HG03460 (cell line): ENCODE results near the gene CUX1.

ENCODE experiments used
- ATAC-seq: cut with Tn5 transposase; IDR thresholded peaks from one replicate; pipeline ENCODE4 v1.9.1; 2021; ENCODE audit not compliant: unreplicated experiment

CUX1 gene

GRCh38 chr7:101952355-101953247 is 135.2 kb downstream of the CUX1 start:
- no peak for ATAC-seq

GRCh38 chr7:101953248-101953819 is 135.9 kb downstream of the CUX1 start:
- ATAC-seq: no peak

GRCh38 chr7:101954499-101954898 is 137.1 kb downstream of the CUX1 start:
- no peak for ATAC-seq

- ATAC-seq: no peak
Observed at GRCh38 chr7:101956130-101956529, 138.7 kb downstream of the CUX1 start.

- no peak for ATAC-seq
Observed at GRCh38 chr7:101957744-101958525, 140.5 kb downstream of the CUX1 start.

- ATAC-seq: no peak
Observed at GRCh38 chr7:101959342-101959741, 141.9 kb downstream of the CUX1 start.

- ATAC-seq: no peak
Observed at GRCh38 chr7:101959829-101960228, 142.4 kb downstream of the CUX1 start.

GRCh38 chr7:101960323-101960722 is 142.9 kb downstream of the CUX1 start:
- ATAC-seq: no peak

GRCh38 chr7:101960985-101961708 is 143.7 kb downstream of the CUX1 start:
- ATAC-seq: no peak

- no peak for ATAC-seq
Observed at GRCh38 chr7:101961811-101962210, 144.4 kb downstream of the CUX1 start.

GRCh38 chr7:101963693-101964092 is 146.3 kb downstream of the CUX1 start:
- ATAC-seq: no peak

GRCh38 chr7:101964680-101965452 is 147.4 kb downstream of the CUX1 start:
- no peak for ATAC-seq

GRCh38 chr7:101968720-101969466 is 151.5 kb downstream of the CUX1 start:
- no peak for ATAC-seq

- no peak for ATAC-seq
Observed at GRCh38 chr7:101969997-101970585, 152.7 kb downstream of the CUX1 start.

GRCh38 chr7:101970801-101971200 is 153.4 kb downstream of the CUX1 start:
- no peak for ATAC-seq

- no peak for ATAC-seq
Observed at GRCh38 chr7:101971457-101971856, 154.0 kb downstream of the CUX1 start.

- no peak for ATAC-seq
Observed at GRCh38 chr7:101972627-101973026, 155.2 kb downstream of the CUX1 start.

GRCh38 chr7:101973130-101973529 is 155.7 kb downstream of the CUX1 start:
- ATAC-seq: no peak

- no peak for ATAC-seq
Observed at GRCh38 chr7:101974393-101974792, 157.0 kb downstream of the CUX1 start.
